ENCODE data around the gene RPTOR.
"Not testable (repeated sequence)": the region's sequence is repeated elsewhere in the genome, so short reads cannot be mapped to it uniquely, and the experiment has no call there.

Gene RPTOR

GRCh38 chr17:80872501-80873306 is 328.1 kb downstream of the RPTOR start:
- no peak for FAIRE-seq

DNA sequence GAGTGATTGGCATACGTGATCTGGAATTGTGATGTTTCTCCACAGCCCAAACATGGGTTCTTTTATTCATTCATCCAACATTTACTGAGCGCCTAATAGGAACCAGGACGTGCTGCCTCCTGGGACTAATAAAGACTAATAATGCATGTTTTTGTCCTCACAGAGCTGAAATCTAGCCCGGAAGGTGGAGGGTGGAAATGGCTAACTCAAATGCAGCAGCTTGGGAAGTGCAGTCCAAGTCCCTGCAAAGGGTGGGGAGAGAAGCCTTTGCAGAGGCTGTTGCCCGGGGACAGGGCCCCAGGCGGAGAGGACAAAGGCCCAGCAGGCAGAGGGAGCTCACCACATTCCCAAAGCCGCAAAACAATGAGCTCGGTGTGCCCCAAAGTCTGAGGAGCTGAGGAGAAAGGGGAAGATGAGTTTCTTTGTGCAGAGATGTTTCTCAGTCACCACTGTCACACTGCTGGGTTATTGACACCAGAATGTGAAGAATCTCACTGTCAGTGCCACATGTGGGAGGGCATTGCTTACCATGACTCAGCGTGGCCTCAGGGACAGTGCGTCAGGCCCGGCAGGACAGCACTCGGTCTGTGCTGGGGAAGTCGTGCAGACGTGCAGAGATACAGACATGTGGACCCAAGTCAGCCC is 328.8 kb downstream of the RPTOR start:
- no peak for FAIRE-seq

DNA sequence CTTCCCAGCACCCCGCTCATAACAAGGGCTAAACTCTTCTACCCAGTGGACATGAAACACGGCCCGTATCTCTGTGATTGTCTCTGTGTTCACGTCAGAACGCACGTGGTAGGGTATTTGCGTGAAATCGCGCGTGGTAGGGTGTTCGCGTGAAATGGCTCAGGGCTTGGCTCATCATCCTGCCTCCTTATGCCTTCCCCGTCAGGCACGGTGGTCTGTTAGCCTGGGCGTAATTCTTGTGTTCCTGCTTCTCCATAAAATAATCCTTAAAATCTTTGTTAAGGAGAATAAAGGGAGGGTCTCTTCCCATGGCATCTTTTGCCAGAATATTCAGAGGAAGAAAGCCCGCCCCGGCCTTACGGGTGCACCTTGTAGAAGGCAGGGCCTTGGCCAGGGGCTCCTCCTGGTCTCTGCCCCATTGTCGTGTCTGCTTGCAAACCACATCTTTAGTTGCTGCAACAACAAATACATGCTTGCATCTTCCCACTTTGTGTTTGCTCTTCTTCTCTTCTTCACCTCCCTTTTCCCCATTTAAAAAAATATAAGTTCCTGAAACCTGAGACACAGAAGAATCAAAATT is 330.3 kb downstream of the RPTOR start:
- FAIRE-seq: no peak

DNA sequence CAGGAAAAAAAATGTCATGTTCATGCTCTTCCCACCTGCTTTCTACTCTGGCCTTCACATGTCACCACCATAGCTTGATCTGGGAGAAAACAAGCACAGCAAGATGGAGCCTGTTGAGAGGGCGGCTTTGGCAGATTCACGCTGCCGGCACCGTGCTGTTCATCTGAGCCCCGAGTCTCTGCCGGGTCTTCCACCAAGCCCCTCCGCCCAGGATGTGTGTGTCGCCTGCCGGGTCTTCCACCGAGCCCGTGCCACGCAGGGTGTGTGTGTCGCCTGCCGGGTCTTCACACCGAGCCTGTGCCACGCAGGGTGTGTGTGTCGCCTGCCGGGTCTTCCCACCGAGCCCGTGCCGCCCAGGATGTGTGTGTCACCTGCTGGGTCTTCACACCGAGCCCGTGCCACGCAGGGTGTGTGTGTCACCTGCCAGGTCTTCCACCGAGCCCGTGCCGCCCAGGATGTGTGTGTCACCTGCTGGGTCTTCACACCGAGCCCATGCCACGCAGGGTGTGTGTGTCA is 330.9 kb downstream of the RPTOR start:
- FAIRE-seq: not testable (repeated sequence)

DNA sequence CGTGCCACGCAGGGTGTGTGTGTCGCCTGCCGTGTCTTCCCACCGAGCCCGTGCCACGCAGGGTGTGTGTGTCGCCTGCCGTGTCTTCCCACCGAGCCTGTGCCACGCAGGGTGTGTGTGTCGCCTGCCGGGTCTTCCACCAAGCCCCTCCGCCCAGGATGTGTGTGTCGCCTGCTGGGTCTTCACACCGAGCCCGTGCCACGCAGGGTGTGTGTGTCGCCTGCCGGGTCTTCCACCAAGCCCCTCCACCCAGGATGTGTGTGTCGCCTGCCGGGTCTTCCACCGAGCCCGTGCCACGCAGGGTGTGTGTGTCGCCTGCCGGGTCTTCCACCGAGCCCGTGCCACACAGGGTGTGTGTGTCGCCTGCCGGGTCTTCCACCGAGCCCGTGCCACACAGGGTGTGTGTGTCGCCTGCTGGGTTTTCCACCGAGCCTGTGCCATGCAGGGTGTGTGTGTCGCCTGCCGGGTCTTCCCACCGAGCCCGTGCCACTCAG is 331.9 kb downstream of the RPTOR start:
- not testable (repeated sequence) for FAIRE-seq

DNA sequence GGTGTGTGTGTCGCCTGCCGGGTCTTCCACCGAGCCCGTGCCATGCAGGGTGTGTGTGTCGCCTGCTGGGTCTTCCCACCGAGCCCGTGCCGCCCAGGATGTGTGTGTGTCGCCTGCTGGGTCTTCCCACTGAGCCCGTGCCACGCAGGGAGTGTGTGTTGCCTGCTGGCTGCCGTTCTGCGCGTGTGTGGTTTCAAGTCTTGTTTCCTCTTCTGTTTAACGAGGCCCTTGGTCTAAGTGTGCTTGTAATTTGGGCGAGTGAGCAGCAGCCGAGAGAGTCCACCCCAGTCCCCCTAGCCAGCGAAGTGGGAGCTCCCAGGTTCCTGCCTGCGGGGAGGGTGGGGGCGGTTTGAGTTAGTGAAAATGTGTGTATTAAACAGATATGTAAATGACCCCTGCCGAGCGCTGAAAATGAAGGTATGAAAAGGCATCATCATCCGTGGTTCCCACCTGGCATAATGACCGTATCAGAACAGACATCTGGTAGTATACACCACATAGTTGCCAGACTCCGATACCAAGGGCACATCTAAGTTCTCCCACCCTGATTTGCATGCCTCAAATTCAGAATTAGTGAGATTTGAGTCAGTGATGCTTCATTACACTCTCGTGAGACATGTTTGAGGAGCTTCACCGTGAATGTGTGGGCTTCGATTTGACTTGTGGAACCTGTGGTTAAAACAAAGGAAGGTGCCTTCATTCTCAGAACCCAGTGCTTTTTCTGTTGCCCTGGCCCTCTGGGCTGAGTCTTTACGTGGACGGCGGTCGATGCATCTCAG is 332.5 kb downstream of the RPTOR start:
- no peak for FAIRE-seq

DNA sequence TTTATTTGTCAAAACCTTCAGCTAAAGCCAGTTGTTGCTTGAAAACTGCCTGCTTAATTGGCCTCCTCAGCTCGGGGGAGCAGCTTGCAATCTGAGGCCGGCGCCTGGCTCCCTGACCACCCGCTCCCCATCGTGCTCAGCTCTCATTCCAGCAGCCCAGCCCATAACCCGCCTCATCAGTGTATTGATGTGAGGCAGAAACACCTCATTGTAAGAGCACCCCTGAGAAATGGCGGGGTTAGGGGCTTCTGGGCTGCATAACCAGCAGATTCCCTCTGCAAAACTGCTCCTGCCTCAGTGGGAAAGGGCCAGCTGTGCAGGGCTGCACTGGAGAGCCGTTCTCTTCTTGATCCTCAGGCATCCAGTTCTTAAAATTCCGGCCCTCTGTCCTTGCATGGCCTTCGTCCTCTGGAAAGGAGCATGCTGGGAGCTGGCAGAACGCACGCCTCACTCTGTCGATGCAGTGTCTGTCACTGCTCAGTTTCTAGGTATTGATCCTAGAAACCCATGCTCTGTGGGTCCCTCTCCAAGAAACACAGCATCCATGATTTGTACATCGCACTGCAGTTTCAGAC is 333.2 kb downstream of the RPTOR start:
- no peak for FAIRE-seq

DNA sequence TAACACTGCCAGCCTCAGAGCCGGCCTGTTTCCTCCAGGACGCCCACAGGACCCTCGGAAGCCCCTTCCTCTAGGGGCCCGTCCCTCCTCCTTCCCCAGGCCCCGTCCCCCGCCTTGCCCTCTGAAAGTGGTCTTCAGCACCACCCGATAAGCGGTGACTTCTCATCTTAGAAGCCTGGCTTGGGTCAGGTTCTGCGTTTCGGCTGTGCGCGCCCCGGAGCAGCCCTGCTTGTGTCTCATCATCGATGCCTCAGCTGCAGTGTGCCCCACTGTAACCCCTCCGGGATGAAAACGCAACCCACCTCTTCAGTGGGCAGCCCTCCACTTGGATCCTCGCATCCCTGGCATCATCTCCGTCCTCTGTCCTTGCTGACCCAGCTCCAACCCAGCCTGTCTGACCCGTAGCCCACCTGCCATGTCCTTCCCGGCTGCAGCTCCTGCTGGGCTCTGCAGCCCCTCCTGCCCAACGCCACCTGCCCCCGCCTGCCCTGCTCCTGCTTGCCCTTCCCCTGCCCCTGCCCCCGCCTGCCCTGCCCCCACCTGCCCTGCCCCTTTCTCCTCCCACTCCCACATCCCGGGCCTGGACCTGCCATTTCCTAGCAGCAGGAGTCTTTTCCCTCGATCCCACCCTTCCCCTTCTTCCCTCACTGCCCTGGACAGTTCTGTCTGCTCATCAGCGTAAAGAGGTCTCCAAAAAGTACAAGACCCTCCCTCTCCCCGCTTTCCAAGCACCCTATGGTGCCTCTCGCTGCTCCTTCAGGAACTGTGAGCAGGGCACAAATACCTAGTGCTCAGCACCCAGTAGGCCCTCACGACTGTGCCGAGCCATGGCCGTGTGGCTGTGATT is 334.5 kb downstream of the RPTOR start:
- FAIRE-seq: no peak

- FAIRE-seq: no peak
Observed at GRCh38 chr17:80879723-80880647, 335.3 kb downstream of the RPTOR start.

GRCh38 chr17:80880648-80880985 is 336.0 kb downstream of the RPTOR start:
- no peak for FAIRE-seq

GRCh38 chr17:80881306-80881705 is 336.7 kb downstream of the RPTOR start:
- FAIRE-seq: no peak

DNA sequence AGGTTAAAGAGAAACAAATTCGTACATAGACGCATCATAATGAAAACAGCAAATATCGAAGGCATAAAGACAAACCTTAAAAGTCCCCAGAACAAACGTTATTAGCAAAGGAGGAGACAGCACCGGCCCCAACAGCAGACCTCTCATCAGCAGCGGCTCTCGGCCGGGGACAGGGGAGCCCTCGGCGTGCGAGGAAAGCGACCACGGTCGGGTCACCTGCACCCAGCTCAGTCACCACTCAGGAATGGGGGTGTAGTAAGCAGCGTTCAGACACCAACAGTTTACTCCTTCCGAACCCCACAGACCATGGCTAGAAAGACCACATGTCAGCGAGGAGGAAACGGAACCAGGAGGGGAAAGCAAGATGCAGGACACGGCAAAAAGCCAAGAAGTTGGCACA is 337.7 kb downstream of the RPTOR start:
- FAIRE-seq: no peak

DNA sequence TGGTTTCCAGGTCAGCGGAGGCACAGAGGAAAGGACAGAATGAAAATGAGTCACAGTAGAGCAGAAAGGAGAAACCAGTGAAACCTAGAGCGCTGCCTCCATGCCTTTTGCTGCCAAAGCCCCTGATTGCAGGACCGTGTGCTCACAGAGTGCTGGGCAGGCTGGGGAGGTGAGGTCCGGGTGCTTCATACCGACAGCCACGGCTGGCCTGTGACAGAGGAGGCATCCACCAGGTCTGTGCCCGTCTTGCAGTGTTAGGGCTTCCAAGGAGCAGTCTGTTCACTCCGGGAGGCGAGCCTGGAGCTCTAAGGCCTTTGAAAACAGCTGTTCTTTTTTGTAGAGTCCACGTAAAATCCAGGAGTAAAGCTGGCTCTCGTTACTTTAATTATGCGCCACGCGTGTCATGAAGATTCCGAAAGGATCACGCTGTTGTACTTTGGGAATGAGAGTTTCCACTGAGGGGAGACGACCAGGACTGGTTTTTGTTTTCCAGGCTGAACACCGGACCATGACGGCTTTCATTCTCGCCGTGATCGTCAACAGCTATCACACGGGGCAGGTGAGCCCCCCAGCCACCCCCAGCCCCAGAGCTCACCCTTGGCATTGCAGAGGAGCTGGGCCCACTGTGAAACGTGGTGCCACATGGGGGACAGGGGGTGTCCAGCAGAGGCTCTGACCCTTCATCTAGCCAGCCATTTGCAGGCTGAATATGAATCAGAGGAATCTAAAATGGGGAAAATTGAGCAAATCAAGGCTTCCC is 338.5 kb downstream of the RPTOR start:
- no peak for FAIRE-seq

DNA sequence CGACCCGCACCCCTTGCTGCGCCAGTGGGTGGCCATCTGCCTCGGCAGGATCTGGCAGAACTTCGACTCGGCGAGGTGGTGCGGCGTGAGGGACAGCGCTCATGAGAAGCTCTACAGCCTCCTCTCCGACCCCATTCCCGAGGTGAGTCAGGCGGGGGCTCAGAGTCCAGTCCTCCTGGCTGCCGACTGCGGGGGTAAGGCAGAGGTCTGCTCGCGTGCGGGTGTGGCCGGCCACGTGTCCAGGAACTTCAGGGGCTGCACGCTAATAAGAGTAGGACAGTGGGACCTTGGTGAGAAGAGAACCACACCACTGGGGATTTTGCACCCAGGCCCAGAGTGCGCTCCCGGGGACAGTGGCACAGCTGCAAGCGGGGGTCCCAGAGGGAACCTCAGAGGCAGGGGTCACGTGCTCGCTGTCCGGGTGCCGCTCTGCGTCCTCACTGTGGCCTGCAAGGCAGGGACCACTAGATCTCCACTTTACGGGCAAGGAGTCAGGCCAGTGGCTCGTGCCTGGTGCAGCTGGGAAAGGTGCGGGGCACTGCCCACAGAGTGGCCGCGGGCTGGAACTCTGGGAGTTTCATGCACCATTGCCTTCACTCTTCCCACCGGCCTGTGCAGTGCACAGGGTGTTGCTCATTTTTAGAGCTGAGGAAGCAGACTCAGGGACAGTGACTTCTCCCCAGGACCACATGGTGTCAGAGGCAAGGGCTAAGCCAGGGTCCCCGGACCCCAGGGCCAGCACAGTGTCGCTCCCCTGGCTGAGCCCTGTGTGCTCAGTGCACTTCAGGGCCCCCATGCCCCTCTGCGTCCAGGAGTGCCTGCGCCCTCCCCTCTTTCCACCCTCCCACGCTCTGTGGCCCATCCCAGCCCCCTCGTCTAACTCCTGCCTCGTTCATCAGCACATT is 339.4 kb downstream of the RPTOR start:
- no peak for FAIRE-seq

- no peak for FAIRE-seq
Observed at GRCh38 chr17:80884811-80885210, 340.2 kb downstream of the RPTOR start.

- no peak for FAIRE-seq
Observed at GRCh38 chr17:80885947-80886582, 341.4 kb downstream of the RPTOR start.

DNA sequence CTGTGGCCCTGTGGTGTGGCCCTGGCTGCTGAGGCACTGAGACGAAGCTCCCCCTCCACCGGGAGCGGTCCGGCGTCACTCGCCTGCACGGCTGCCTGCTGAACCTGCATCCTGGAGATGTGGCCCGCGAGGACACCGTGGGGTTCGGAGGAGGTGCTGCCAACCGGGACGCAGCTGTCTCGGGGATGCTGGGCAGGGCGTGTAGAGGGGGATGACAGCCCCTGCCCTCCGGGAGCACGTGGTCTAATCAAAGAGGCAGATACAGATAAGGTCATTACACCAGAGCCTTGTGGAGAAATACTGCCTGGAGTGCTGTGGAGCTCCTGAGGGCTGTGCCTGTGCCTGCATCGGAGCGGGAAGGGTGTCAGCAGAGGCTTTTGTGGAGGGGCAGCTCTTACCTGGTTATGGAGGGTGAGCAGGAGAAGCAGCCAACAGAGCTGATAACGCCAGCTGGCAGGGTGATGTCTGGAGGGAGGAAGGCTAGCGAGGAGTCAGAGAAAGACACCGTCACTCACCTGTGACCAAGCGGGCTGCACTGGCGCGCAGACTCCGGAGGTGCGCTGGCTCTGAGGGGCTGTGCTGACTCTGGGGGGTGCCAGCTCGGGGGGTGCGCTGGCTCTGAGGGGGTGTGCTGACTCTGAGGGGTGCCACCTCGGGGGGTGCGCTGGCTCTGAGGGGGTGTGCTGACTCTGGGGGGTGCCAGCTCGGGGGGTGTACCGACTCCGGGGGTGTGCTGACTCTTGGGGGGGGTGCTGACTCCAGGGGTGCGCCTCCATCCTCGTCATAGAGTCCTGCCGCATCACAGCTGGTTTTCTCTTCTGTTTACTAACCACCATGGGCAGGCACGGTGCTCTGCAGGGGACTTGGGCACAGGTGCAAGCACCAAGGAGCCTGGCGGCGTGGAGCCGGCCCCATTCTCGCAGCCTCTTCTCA is 342.3 kb downstream of the RPTOR start:
- FAIRE-seq: no peak
